GM21367 (cell line): ENCODE measurements around the gene UBE2V1.
"Not testable (repeated sequence)": the region's sequence is repeated elsewhere in the genome, so short reads cannot be mapped to it uniquely, and the experiment has no call there.

Source experiments
- ATAC-seq: cut with Tn5 transposase; IDR thresholded peaks from one replicate; pipeline ENCODE4 v1.9.1; 2021; ENCODE audit not compliant: unreplicated experiment

UBE2V1 gene

DNA sequence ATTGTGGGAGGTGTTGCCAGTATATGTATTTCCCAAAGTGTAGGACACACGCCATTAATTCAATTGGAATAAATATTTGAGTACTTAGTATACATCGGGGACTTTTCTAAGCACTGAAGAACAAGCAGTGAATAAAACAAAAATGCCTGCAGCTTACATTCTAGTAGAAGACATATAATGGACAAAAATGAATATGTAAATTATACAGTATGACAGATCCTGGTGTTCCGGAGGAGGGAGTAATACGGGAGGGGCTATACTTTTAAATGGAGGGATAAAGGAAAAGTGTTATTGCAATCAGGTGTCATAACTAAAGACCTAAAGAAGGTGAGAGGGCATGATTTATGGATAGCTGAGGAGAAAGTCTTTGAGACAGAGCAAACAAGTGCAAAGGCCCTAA lies 15.1 kb downstream of the UBE2V1 start:
- no peak for ATAC-seq

DNA sequence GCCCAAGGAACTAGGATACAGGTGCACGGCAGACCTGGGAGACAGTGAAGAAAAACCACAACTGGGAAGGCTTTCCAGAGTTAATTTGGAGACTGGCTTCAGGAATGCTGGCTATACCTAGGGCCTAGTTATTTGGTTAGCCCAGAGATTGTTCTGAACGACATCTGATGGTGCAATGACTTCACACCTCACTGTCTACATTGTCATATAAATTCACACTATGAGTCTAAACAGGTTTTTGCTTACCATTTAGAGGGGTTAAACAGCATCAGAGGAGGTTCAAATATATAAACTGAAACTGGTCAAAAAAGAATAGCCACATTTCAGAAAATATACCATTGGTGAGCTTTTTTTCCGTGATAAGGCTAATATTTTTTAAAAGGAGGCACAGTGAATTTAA lies 16.7 kb downstream of the UBE2V1 start:
- no peak for ATAC-seq

DNA sequence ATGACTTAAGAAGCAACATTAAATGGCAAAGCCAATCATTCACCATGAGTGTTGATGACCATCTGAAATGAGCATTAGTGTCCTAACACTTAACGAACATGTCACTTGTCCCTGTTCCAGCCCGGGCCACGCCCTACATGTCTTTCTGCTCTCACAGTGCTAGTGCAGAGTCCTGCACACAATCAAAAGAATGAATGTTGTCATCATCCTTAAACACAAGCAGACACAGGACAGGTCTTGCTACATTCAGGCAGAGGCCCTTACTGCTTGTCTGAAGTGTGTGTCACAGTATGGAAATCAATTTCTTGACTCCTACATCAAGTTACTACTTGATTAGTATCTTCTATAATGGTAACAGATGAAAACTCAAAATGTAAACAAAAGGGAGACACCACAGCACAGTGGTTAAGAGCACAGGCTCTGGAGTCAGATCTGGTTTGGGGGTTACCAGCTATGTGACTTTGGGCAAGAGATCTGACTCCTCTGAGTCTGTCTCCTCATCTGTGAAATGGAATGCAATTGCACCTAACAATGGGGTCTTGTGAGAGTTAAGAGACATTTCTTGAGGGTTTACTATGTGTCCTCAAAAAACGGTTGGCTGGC lies 17.4 kb downstream of the UBE2V1 start:
- no peak for ATAC-seq

DNA sequence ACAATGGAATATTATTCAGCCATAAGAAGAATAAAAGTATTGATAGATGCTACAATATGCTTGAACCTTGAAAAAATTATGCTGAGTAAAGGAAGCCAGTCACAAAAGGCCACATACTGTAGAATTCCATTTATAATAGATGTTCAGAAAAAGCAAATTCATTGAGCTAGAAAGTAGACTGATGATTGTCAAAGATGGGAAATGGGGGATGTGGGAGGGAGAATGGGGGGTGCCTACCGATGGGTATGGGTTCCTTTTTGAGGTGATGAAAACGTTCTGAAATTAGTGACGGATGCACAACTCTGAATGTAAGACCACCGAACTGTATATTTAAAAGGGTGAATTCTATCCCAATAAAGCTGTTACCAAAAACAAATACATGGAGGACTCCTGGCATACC lies 18.4 kb downstream of the UBE2V1 start:
- ATAC-seq = no peak

DNA sequence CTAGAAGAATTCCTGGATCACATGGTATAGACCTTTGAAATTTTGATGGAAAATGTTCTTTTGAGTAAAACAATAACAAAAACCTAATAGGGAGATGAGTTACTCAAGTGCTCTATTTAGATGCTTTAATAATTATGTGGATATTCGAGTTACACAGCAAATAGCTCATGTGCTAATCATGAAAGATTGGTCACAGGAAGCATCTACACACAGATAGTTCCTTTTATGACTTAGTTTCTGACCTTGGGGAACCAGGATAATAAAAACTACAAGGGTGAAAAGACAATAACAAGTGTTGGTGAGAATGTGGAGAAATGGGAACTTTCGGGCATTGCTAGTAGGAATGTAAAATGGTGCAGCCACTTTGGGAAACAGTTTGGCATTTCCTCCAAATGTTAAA lies 19.7 kb downstream of the UBE2V1 start:
- ATAC-seq = no peak

DNA sequence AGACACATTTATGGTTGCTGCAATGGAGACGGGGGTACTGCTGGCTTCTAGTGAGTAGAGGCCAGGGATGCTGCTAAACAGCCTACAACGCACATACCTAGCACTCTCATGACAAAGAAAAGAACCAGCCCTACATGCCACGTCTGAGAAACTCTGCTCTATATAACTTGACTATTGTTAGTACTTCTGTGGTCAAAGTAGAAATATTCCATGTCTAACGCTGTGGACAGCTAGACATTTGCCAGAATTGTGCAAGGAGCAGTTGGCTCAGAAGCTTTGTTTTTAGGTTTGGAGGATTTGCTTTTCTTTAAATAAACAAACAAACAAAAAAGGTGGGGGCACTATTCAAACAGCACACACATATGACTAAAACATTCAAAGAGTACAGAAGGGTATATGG lies 20.5 kb downstream of the UBE2V1 start:
- ATAC-seq = no peak

DNA sequence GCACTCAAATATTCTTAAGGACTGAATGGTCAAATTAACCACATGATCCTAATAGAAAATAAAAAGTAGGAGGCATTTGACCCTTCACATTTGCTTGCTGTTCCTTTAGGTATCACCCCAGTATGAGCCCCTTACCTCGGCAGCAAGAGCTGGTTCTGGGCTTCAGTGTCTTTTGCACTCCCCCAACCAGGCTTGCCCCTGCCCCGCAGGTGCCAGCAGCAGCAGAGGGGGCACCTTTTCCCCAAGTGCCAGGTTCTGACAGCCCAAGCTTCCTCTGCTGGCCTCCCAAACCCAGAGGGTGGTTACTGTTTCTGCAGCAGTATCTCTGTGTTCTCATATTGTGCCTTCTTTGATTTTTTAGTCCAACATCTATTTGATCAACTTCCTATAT lies 23.2 kb downstream of the UBE2V1 start:
- ATAC-seq = no peak

DNA sequence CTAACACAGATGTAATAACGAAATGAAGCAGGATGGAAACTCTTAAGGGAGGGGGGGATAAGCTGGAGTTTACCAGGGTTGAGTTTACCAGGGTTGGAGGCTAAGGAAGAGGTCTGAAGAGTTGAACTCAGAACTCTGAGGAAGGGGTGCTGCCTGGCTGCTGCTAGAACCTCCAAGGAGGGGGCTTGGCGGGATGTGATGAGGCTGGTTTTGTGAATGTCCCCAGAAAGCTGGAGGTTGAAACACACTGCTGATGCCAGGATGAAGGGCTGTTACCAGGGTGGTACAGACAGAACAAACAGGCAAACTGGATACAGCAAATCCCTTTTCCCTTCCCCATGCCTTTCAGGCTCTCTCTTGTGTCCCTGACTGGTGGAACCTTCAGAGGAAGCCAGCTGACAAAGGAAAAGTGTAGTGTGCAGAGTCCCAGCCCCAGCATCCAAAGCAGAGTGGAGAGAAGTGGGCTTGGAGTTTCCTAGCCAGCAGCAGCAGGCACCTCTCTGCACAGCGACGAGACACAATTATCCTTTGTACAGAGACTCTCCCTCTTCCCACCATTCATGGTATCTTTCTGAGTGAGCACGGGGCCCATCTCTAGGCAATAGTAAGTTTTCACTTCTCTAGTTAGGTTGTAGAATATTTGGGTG lies 23.7 kb downstream of the UBE2V1 start:
- ATAC-seq = no peak

DNA sequence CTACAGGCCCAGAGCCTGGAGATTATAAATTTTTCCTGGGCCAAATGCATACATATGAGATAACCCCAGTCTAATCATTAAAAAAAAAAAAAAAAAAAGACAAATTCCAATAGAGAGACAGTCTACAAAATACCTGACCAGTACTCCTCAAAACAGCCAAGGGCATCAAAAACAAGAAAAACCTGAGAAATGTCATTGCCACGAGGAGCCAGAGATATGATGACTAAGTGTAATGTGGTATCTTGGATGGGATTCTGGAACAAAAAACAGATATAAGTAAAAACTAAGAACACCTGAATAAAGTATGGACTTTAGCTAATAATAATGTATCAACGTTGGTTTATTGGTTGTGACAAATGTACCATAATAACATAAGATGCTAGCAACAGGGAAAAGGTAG lies 24.9 kb downstream of the UBE2V1 start:
- ATAC-seq = no peak

DNA sequence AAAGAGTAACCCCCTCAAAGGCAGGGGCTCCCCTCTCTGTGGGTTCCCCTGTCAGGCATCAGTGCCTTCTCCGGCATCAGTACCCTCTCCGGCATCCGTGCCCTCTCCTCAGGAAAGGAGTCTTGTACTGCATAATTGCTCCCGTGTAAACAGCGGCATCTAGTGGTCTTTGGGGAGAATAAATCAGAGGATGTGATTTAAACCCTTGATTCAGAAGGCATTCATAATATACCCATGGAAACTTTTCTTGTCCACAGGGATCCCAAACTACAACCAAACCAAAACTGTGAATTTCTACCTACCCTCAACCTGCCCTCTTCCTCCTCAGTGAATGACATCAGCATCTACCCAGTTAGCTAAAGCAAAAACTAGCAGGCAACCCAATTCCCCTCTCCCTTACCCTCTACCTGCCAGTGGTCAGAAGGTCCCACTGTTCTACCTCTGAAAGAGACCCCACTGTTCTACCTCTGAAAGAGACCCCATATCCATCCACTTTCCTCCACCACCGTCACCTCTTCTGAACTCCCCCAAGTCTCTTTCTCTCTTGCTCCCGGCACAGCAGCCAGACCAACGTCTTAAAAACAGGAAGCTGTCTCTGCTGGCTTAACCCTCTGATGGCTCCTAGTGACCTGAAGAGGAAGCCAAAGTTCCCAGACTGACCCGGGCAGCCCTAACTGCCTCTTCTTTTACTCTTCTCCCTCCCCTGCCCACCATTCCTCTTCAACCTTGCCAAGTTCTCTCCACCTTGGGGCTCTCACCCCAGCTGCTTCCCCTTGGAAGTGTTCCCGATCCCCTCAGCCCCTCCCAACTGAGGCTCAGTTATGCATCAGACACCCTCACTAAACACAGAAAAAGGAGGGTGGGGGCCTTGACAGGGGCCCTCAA lies 27.2 kb downstream of the UBE2V1 start:
- no peak for ATAC-seq

DNA sequence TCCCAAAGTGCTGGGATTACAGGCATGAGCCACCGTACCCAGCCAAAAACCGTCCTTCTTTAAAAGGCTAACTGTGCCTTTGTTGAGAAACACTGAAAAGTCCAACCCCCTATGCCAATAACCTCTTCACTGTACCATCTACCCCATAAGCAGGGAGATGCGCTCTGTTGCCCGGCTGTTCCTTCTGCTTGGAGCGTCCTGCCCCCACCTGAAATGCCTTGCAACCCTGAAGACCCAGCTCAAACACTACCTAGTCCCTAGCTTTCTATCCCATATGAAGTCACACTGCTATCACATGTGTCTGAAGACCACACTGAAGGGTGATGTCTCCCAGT lies 27.8 kb downstream of the UBE2V1 start:
- ATAC-seq = no peak

DNA sequence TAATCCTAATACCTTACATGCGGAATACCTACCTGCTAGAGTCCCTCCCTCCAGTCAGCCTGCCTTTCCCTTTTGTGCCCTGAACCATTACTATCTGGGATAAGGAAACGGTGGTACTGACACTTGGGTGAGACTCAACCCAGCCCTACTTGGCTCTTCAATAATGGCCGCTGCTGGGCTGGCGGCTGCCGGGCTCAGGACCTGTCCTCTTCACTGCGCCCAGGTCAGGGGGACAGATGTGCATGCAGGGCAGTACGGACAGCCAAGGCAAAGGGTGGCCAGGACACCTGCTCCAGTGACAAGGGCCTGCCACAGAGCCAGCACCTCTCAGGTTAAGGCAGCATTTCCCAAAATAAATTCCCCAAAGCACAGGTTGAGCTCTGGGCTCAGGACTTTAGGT lies 29.9 kb downstream of the UBE2V1 start:
- no peak for ATAC-seq

DNA sequence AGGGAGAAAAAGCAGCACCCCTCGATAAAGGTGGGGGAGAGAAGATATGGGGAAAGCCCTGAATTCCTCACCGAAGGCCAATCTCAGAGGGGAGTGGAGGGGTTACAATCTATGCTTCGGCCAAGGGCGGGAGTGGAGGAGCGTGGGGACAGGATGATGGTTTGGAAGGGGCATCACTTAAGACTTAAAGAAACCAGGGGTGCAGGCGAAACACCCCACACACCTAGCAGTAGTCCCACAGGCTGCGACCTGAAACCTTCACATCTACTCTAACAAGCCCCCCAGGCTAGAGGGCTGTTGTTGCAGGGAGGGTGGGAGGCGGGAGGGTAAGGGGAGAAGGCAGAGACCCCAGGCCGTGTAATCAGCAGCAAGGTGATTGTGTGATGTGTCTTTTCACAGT lies 30.9 kb downstream of the UBE2V1 start:
- not testable (repeated sequence) for ATAC-seq

DNA sequence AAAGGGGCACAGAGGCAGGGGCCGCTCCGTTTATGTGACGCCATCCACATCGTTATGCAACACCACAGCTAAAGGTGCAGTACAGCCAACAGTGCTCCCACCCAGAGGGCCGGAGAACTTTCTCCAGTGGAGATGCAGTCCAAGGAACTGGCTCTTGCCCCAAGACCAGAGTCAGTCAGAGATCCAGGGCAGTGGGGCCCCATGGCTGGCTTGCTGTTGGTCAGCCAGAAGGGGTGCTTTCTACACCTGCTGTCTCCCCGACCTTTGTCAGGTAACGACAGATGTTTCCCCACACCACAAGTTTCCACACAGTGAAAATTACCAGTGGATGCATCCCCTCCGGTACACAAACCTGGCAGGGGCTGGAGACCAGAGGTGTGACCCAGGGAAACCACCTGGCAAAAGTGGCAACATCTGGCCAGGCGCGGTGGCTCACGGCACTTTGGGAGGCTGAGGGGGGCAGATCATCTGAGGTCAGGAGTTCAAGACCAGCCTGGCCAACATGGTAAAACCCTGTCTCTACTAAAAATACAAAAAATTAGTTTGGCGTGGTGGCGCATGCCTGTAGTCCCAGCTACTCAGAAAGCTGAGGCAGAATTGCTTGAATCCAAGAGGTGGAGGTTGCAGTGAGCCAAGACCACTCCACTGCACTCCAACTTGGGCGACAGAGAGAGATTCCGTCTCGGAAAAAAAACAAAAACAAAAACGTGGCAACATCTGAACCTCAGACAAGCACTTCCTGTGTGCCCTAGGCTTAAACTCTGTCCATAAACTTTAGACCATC lies 34.9 kb downstream of the UBE2V1 start:
- no peak for ATAC-seq

DNA sequence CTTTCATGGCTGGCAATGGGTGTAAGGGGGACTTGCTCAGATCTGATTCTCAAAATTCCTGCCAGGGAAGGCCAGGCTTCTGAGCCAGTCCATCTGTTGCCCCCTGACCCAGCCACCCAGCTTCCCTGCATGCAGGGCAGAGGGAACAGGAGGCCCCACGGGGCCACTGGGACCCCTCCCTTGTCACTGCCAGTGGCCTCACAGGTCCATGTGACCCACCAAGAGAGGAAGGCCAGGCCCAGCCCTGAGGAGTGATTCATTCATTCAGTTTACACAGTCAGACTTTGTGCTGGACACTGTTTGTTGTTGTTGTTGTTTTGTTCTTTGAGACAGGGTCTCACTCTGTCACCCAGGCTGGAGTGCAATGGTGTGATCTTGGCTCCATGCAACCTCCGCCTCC lies 39.5 kb downstream of the UBE2V1 start:
- no peak for ATAC-seq

DNA sequence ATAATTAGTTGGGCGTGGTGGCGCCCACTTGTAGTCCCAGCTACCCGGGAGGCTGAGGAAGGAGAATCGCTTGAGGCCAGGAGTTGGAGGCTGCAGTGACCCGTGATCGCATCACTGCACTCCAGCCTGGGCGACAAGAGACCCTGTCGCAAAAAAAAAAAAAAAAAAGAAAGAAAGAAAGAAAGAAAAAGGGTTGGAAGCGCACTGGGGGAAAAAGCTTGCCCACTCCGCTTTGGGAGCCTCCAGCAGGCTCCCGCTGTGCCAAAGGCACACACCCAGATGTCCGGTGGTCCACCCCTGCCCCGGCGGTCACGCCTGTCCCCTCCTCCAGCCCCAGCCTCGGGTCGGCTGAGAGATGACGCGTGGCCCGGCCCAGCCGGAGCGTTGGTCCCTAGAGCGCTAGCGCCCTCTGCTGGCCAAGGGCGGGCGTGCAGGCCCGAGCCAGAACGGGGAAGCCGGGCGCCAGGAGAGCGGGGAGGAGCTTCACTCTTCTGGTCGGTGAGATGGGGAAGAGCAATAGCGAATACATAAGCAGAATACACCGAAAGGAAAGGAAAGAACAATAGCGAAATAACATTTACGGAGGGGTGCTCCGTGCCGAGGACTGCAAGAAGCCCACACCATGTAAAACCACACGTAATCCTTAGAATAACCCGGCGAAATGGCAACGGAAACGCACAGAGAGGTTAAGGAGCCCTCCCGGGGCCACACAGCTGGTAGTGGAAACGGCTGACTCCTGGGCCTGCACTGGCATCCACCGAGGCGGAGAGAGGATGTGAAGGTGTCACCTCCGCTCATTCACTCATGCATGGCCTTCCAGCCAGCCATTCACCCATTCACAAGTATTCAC lies 41.7 kb downstream of the UBE2V1 start:
- ATAC-seq = peak; percentile 82

DNA sequence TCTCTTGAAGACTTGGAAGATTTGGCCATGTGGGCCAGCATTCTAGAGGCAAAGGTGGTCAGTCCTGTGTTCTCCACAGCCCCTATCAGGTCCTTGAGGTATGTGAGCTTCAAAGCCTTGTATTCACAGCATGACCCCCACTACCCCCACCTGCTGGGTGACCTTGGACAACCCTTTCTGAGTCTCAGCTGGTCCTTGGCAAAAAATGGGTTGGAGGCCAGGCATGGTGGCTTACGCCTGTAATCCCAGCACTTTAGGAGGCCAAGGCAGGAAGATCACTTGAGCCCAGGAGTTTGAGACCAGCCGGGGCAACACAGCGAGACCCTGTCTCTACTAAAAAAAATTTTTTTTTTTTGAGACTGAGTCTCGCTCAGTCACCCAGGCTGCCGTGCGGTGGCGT lies 42.6 kb downstream of the UBE2V1 start:
- ATAC-seq = no peak

DNA sequence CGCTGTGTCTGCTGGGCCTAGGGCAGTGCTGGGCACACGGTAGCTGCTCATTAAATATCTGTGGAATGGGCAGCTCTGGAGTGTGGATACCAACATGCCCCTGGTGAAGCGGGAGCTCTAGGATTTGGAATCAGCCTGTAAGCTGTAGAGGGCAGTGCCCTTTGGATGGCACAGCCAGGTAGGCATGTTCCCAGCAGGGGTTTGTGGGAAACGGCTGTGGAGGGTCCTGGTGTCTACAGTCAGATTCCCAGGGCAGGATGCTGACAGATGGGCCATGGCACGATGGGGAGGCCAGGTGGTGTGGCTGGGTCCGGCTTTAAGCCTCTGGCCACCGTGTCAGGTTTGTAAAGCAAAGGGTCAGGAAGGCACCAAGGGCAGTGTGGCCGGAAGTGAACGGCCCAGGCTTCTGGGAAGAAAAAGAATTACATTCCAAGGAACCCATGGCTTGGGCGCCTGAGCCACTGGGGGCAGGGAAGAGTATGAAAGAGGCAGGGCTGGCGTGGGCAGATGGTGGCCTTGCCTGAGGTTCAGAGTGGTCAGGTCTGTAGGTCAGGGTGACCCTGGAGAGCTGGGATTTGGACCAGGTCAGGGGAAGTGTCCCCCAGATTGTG lies 44.8 kb downstream of the UBE2V1 start:
- no peak for ATAC-seq

DNA sequence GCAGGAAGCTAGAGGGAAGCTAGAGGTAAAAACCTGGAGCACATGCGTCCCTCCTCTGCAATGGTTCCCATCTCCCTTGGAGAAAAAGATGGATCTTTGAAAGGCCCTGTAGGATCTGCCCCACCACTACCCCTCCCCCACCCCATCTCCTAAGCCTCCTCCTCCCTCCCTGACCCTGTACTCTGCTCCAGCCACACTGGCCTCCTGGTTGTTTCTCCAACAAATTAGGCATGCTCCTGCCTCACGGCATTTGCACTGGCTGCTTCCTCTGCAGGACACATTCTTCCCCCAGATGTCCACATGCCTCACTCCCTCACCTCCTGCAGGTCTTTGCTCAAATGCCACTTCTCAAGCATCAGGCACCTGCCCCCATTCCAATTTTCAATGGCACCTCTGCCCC lies 45.5 kb downstream of the UBE2V1 start:
- ATAC-seq = no peak

DNA sequence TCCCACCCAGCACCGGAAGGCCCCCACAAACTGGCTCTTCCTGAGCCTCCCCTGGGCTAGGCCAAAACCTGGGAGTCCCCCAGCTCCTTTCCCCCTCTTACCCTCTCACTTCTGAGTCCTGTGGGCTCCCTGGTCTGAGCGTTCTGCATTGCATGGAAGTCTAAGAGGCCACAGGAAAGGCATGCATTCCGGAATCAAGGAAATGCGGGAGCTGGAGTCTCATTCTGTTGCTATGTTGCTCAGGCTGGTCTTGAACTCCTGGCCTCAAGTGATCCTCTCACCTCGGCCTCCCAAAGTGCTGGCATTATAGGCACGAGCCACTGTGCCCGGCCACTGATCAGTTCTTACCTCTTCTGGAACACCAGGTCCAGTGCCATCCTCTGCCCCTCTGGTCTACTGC lies 45.9 kb downstream of the UBE2V1 start:
- ATAC-seq = no peak
